Measurements from ENCODE around the gene CAPN9. TPM values are rescaled to one million over a fixed set of nuclear protein-coding genes. Genes with fewer than 3 reads are reported as not detected.

The CAPN9 gene
- total RNA-seq, 4 donors from 2014 or later = 1.2 TPM; not detected in 3

DNA sequence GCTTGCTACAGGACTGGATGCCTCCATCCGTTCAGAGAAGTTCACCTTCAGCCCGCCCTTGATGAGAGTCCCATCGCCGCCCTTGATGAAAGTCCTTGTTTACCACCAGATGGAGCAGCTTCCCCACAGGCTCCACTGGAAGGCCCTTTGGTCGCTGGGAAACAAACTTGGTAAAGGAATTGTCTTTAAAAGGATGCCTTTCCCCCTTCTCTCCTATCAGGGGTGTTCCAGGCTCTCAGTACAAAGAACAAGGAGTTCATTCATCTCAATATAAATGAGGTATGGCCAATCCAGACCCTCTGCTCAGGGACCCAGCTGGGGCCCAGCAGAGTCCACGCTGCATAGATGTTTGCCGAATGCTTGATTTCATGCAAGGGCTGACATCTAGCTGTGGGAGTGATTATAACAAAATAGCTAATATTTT lies 50.8 kb downstream of the CAPN9 start:
- no peaks in the 10 kb centered on the region for H3K9me3 ChIP-seq
- H3K4me3 ChIP-seq = no peak overlapping the region
- no peaks in the 10 kb centered on the region for H3K27me3 ChIP-seq
- 22 to 100% methylated on average over 2 to 5 of the region's 7 CpGs for WGBS, 2 donors (ENCODE audit: low coverage in 1 of 2)
- peak; percentile 69 for ATAC-seq
- peaks cover 0 to 8% (median 0%) of the 10 kb centered on the region in 3 donors for H3K4me1 ChIP-seq
- H3K27ac ChIP-seq = no peak overlapping the region
- TF ChIP-seq CTCF (IDR thresholded peaks at IDR 0.05) = peak; percentile 57 to 90 (median 78)
- TF ChIP-seq EP300 (IDR thresholded peaks at IDR 0.05) = no peak
- TF ChIP-seq POLR2A (IDR thresholded peaks at IDR 0.05) = no peak
- TF ChIP-seq POLR2AphosphoS5 (IDR thresholded peaks at IDR 0.05) = no peak
- H3K36me3 ChIP-seq = no peaks in the 10 kb centered on the region

GRCh38 chr1:230798491-230798890 lies 51.3 kb downstream of the CAPN9 start:
- Histone ChIP-seq H3K36me3 (no peaks in the 10 kb centered on the region), H3K27ac (no peak overlapping the region), H3K9me3 (no peaks in the 10 kb centered on the region), H3K27me3 (no peaks in the 10 kb centered on the region), H3K4me1 (peaks cover 0 to 8% (median 0%) of the 10 kb centered on the region in 3 donors), H3K4me3 (no peak overlapping the region)
- no peak for ATAC-seq
- no peak for TF ChIP-seq EP300 (IDR thresholded peaks at IDR 0.05)
- no peak for TF ChIP-seq POLR2AphosphoS5 (IDR thresholded peaks at IDR 0.05)
- no peak for TF ChIP-seq CTCF (IDR thresholded peaks at IDR 0.05)
- TF ChIP-seq POLR2A (IDR thresholded peaks at IDR 0.05) = no peak
- 93 to 94% methylated on average over 2 to 3 of the region's 5 CpGs for WGBS, 2 donors (ENCODE audit: low coverage in 1 of 2)

GRCh38 chr1:230800891-230801840 lies 54.0 kb downstream of the CAPN9 start:
- TF ChIP-seq CTCF (IDR thresholded peaks at IDR 0.05) = no peak
- no peak for TF ChIP-seq POLR2A (IDR thresholded peaks at IDR 0.05)
- no peak for TF ChIP-seq EP300 (IDR thresholded peaks at IDR 0.05)
- TF ChIP-seq POLR2AphosphoS5 (IDR thresholded peaks at IDR 0.05) = no peak
- WGBS, 2 donors (ENCODE audit: low coverage in 1 of 2) = 76 to 82% methylated on average over 5 to 9 of the region's 9 CpGs
- no peaks in the 10 kb centered on the region for H3K27me3 ChIP-seq
- H3K36me3 ChIP-seq = no peaks in the 10 kb centered on the region
- H3K4me1 ChIP-seq = peaks cover 0 to 8% (median 0%) of the 10 kb centered on the region in 3 donors
- no peaks in the 10 kb centered on the region for H3K9me3 ChIP-seq
- ATAC-seq = no peak
- no peak overlapping the region for H3K4me3 ChIP-seq
- H3K27ac ChIP-seq = no peak overlapping the region

- H3K36me3 ChIP-seq = no peaks in the 10 kb centered on the region
- peaks cover 0 to 16% (median 0%) of the 10 kb centered on the region in 3 donors for H3K4me1 ChIP-seq
- WGBS, 2 donors (ENCODE audit: low coverage in 1 of 2) = 77 to 83% methylated on average over 2 of the region's 2 CpGs
- ATAC-seq = no peak
- H3K4me3 ChIP-seq = no peak overlapping the region
- TF ChIP-seq POLR2AphosphoS5 (IDR thresholded peaks at IDR 0.05) (no peak), EP300 (IDR thresholded peaks at IDR 0.05) (no peak), CTCF (IDR thresholded peaks at IDR 0.05) (no peak), POLR2A (IDR thresholded peaks at IDR 0.05) (no peak)
- H3K27me3 ChIP-seq = no peaks in the 10 kb centered on the region
- no peak overlapping the region for H3K27ac ChIP-seq
- no peaks in the 10 kb centered on the region for H3K9me3 ChIP-seq
These were observed 57.2 kb downstream of the CAPN9 start for GRCh38 chr1:230804396-230804795.

All from gastroesophageal sphincter (tissue), 4 donors.